ENCODE measurements around the gene RFPL1. TPM values are rescaled to one million over a fixed set of nuclear protein-coding genes. Genes with fewer than 3 reads are reported as not detected.

The RFPL1 gene
- total RNA-seq, result not detected in 2 replicates

DNA sequence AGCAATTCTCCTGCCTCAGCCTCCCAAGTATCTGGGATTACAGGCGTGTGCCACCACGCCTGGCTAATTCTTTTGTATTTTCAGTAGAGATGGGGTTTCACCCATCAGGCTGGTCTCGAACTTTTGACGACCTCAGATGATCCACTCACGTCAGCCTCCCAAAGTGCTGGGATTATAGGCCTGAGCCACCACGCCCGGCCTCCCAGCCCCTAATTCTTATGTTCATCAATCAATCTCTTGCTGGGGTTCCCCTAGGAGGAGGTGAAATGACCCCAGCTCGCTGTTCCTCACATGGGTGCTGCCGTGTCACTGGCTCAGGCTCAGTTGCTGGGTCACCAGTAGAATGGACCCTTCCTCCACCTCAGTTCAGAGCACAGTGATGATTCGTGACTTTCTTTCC lies at the start of gene RFPL1:
Gene RFPL1 (plus strand): TSS at position 301 of the 400 bp plus-strand sequence.

GRCh38 chr22:29479417-29480261 lies 41.3 kb downstream of the RFPL1 start, which contains the start of gene NEFH:
Gene NEFH (plus strand): TSS chr22:29480218. CDS start chr22:29480263, 45 bp downstream.

Other genes with a start within 250 kb of the RFPL1 start
- gene EMID1, start 232.7 kb upstream of the RFPL1 start, total RNA-seq, result not detected in 2 replicates
- 18.2 and 20.8 TPM in 2 replicates for gene RHBDD3, start 170.6 kb upstream of the RFPL1 start, total RNA-seq
- 162 and 165 TPM in 2 replicates for gene EWSR1, start 170.3 kb upstream of the RFPL1 start, total RNA-seq
- 16.3 and 20.5 TPM in 2 replicates for gene GAS2L1, start 131.9 kb upstream of the RFPL1 start, total RNA-seq
- 0.61 and 2.9 TPM in 2 replicates for gene RASL10A, start 122.9 kb upstream of the RFPL1 start, total RNA-seq
- 94.5 and 121 TPM in 2 replicates for gene AP1B1, start 50.0 kb upstream of the RFPL1 start, total RNA-seq
- 0.97 and 1.1 TPM in 2 replicates for gene NEFH, start 41.6 kb downstream of the RFPL1 start, total RNA-seq
- gene THOC5, start 115.2 kb downstream of the RFPL1 start, total RNA-seq, result 52.0 and 52.4 TPM in 2 replicates
- gene NIPSNAP1, start 142.5 kb downstream of the RFPL1 start, total RNA-seq, result 53.6 and 66.9 TPM in 2 replicates
- 88.0 and 111 TPM in 2 replicates for gene NF2, start 165.1 kb downstream of the RFPL1 start, total RNA-seq

Data from epithelial cell of umbilical artery (primary cell).